NCI-H774 (cell line): ENCODE data around the gene TSPAN18.
"Not testable (repeated sequence)": the region's sequence is repeated elsewhere in the genome, so short reads cannot be mapped to it uniquely, and the experiment has no call there.

ENCODE experiments used
- DNase-seq: peaks from one replicate; lab custom pipeline; 2025; lab: John Stamatoyannopoulos, UW

The TSPAN18 gene

GRCh38 chr11:44868455-44869421 lies 142.0 kb downstream of the TSPAN18 start:
- DNase-seq, result no peak

DNA sequence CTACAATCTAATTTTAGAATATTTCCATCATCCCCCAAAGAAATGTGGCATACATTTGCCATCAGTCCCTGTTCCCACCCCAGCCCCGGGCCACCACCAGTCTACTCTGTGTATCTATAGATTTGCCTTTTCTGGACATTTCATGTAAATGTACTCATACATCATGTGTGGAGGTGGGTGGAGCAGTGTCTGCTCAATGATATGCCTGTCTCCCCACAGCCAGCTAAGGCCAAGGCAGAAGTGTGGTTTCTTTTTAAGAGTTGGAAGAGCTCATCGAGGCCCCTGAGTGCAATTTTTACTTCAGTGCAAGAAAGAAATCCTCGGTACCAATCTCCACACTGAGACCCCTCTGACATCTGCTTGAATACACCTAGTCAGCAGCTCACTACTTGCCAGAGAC lies 143.4 kb downstream of the TSPAN18 start:
- DNase-seq, result no peak

DNA sequence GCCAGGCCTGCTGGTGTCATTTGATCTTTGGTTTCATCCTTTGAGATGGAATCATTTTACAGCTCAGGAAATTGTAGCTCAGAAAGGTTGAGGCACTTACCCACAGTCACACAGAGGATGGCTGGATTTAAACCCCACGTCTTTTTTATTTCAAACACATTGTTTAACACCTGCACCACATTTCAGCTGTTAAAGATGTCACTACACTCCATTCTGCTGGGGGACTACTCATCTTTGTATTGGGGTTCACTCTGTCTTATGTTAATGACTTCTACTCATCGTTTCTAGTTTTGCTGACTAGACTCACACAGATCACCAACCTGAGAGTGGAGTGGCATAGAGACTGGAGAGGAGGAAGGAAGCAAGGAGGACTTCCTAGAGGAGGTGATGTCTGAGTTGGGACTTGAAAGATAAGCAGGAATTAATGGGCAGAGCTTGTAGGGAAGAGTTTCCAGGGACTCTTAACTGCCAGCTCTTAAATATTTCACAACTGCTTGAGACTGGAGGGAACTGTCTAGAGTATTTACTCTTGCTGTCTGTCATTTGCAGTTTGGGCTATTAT lies 143.9 kb downstream of the TSPAN18 start:
- DNase-seq, result no peak

- DNase-seq, result not testable (repeated sequence)
Measured at GRCh38 chr11:44871682-44872081, 144.9 kb downstream of the TSPAN18 start.

DNA sequence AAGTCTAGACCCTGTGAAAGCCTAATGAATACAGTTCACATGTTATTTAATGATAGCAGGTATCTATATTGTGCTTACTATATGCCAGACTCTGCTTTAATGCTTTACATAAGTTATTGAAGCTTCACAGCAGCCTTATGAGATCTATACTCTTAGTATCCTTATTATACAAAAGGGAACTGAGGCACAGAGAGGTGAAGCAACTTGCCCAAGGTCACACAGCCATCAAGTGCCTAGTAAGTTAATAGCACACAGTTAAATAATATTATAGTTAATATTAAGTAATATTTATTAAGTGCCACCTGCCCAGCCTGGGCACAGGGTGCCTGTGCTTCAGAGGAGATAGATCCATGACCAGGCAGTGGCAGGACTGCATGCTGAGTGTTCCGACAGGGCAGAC lies 145.8 kb downstream of the TSPAN18 start:
- no peak for DNase-seq

GRCh38 chr11:44873537-44873936 lies 146.8 kb downstream of the TSPAN18 start:
- no peak for DNase-seq

- DNase-seq, result no peak
Measured at GRCh38 chr11:44874284-44874683, 147.5 kb downstream of the TSPAN18 start.

DNA sequence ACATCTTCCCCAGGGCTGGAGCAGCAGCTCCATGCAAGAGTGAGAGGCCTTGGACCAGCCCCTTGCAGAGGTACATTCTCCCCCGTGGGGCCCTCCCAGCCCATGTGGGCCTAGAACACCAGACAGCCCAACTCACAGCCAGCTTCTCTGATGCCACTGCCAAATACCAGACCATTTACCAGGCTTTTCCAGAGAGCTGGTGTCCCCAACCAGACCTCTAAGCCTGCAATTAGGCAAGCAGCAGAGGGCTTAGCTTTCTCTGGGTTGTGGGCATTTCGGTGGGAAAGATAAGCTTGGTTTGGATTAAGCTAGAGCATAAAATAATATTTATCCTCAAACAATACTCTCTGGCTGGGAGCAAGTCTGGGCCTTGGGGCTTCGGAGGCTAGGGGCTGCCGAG lies 148.3 kb downstream of the TSPAN18 start:
- no peak for DNase-seq

DNA sequence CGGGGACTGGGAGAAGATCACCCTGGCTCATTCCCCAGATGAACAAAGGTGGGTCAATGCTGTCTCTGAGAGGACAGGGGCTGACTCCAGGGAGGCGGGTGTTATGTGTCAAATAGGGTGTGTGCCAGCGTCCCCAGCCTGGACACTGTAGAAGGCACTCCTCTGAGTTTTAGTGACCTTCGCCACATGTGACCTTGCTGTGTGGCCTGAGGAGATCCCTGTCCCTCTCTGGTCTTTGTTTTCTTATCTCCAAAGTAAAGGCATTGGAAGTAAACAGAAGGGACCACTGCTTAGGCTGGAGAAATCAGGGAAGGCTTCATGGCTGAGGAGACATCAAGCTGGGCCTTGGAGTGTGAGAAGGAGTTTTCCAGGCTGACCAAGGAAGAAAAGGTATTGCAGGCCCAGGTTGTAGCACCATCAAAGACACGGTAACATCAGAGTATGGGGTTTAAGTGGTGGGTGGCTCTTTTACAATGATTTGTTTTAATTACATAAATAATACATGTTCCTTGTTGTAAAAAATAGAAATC lies 149.5 kb downstream of the TSPAN18 start:
- no peak for DNase-seq

- no peak for DNase-seq
Measured at GRCh38 chr11:44876906-44877305, 150.1 kb downstream of the TSPAN18 start.

GRCh38 chr11:44877571-44878497 lies 151.1 kb downstream of the TSPAN18 start:
- DNase-seq, result peak; percentile 17

DNA sequence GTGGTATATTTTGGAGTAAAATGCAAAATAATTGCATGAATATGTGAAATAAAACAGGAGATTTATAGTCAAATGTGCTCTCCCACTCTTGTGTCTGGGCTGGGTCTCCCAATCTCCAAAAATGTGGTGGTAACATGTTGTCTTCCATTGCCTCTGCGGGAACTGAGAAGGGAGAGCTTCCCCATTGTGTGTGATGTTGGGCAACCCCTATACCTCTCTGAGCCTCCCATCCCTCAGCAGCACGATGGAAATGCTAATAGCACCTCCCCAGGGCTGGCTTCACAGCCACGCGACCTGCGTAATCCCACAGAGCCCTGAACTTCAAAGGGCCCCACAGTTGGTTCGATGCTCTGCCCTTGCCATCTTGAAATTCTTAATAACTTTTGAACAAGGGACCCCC lies 151.9 kb downstream of the TSPAN18 start:
- DNase-seq, result no peak

GRCh38 chr11:44879432-44879831 lies 152.7 kb downstream of the TSPAN18 start:
- no peak for DNase-seq

DNA sequence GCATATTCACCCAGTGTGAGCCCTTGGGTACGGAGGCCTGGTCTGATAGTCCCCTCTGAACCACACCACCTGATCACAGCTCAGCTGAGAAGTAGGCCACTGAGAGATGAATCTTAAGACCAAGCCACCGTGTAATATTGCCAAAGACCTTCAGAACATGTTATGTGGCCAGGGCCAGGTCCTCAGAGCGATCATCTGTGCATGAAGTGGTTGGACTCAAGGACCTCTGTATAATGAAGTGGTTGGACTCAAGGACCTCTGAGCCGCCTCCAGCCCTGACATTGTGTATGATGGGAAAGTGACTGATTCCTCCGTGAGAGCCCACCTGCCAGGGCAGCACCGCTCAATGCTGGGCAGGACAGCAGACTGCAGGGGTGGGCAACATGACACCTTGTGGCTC lies 153.7 kb downstream of the TSPAN18 start:
- DNase-seq, result no peak

DNA sequence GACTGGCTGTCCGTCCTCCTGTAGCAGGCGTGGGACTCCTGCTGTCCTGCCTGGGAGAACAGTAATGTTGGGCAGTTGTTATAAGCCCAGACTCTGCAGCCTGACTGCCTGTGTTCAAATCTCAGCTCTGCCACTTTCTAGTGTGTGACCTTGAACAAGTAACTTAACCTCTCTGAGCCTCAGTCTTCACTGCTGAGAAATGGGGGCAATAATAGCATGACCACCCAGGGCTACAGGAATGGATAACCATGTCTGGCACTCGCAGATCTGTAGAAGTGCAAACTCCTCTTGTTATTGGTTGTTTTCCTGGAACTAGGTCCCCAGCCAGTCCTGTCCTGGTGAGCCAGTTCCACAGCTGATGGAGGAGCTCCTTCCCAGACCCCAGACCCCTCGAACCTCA lies 154.2 kb downstream of the TSPAN18 start:
- DNase-seq, result no peak

GRCh38 chr11:44883277-44883676 lies 156.5 kb downstream of the TSPAN18 start:
- no peak for DNase-seq

DNA sequence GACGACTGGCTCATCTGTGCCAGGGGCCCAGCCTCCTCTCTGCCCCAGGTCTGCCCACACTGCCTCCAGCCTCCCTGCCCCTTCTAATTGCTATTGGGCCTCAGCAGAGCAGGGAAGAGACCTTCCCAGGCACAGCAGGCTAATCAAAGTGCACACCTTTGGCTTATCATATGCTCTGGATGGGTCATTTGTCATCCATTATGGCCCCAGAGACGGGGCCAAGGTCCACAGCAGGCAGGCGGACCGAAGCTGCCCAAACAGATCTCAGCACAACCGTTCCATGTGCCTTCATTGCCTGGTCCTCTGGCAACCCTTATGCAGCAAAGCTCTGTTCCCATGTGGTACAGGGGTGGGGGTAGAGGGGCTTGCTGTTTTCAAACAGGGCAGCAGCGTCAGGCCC lies 157.3 kb downstream of the TSPAN18 start:
- no peak for DNase-seq

GRCh38 chr11:44885065-44885810 lies 158.5 kb downstream of the TSPAN18 start:
- DNase-seq, result no peak

DNA sequence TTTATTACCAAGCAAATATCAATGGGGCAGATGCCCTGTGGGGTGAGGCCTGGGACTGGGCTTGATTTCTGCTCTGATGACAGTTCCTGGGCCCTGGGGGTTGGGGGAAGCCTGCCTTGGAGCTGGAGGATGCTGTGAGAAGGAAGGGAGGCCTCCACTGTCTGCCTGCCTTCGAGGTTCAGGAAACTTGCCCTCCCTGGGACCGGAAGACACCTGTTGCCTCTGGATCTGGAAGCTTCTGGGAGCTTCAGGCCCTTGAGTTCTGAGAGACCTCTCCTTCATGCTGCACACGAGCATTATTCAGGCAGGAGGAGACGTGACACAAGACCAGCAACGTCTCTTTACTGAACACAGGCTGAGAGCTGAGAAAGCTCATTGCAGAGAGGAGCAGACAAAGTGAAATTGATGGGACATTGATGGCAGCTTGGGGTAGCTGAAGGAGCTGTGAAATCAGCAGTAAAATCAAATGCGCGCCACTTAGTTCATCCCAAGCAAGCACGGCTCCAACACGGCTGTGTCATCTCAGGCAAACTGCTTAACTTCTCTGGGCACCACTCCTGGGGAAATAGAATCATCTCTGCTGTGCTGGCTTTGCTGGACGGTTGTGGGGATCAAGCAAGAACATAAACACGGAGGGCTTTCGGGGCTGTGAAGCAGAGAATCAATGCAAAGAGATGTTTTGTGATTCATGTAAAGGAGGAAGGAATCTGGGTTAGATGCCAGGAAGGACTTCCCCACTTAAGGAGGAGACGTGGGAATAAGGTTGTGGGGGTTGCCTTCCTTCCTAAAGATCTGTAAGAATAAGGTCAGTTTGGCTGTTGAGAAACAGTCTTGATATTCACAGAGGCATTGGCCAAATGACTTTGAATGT lies 159.4 kb downstream of the TSPAN18 start:
- DNase-seq, result no peak

DNA sequence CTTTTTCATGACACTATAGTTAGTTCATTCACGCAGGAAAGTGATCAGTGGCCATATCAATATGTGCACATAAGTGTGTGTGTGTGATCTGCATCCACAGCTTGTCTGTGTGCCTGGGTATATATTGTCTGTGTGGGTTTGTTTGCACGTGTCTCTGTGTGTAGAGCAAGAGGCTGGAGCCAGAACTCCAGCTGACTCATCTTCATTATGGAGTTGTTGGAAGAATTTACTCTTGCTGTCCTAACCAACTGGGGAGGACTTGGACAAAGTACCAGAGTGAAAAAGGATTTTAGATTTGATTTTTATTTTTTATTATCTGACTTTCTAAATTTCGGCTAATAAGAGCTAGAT lies 160.0 kb downstream of the TSPAN18 start:
- DNase-seq, result no peak

DNA sequence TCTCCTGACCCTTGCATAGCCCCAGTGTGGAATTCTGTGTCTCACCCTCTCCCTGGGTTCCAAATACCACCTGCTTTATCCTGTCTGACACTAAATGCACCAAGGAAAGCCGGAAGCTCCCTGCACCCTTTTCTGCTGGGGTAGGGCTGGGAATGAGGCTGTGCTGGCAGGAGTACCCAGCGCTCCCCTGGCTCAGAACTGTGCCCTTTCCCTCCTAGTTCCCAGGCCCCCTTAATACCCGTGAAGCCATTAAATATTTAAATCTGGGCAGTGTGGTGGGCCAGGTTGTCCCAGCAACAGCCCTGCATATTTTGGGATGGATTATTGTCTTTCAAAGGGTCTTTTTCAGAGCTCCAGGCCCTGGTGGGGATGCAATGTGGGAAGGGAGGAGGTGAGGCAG lies 160.9 kb downstream of the TSPAN18 start:
- no peak for DNase-seq
